GM12874 (cell line): ENCODE results near the gene ALDH3A2.

Experiments used
- CTCF ChIP-seq: IDR thresholded peaks from 2 replicates; pipeline ENCODE4 v1.5.1; 2011; ENCODE audit warnings: low read depth, mild to moderate bottlenecking, control low read depth, low read length, moderate library complexity; ENCODE audit not compliant: insufficient read depth

ALDH3A2 gene

GRCh38 chr17:19651451-19652238 lies 3.1 kb downstream of the ALDH3A2 start:
- no peak for TF ChIP-seq CTCF

GRCh38 chr17:19652595-19652994 lies 4.0 kb downstream of the ALDH3A2 start:
- TF ChIP-seq CTCF = no peak

- no peak for TF ChIP-seq CTCF
Measured at GRCh38 chr17:19654342-19654886, 5.9 kb downstream of the ALDH3A2 start.

GRCh38 chr17:19654896-19655295 lies 6.3 kb downstream of the ALDH3A2 start:
- TF ChIP-seq CTCF = no peak

GRCh38 chr17:19656336-19656735 lies 7.8 kb downstream of the ALDH3A2 start:
- TF ChIP-seq CTCF = no peak

- no peak for TF ChIP-seq CTCF
Measured at GRCh38 chr17:19656851-19657581, 8.5 kb downstream of the ALDH3A2 start.

- TF ChIP-seq CTCF = no peak
Measured at GRCh38 chr17:19659366-19660177, 11.0 kb downstream of the ALDH3A2 start.
